ENCODE measurements around the gene ANXA5.

- TF ChIP-seq CTCF (IDR thresholded peaks at IDR 0.05; ENCODE audit: low read length): no peak
- no peak for TF ChIP-seq EZH2 (IDR thresholded peaks at IDR 0.05; ENCODE audit: borderline replicate concordance, low read length)
Measured at GRCh38 chr4:121654738-121655137, 42.0 kb downstream of the ANXA5 start.

Data from OCI-LY1 (cell line).